HG03095 (cell line): ENCODE measurements around the gene COL20A1.
"Not testable (repeated sequence)": the region's sequence is repeated elsewhere in the genome, so short reads cannot be mapped to it uniquely, and the experiment has no call there.

Experiments
- ATAC-seq: cut with Tn5 transposase; IDR thresholded peaks from one replicate; pipeline ENCODE4 v1.9.1; 2021; ENCODE audit warnings: moderate library complexity; ENCODE audit not compliant: unreplicated experiment

Gene COL20A1

DNA sequence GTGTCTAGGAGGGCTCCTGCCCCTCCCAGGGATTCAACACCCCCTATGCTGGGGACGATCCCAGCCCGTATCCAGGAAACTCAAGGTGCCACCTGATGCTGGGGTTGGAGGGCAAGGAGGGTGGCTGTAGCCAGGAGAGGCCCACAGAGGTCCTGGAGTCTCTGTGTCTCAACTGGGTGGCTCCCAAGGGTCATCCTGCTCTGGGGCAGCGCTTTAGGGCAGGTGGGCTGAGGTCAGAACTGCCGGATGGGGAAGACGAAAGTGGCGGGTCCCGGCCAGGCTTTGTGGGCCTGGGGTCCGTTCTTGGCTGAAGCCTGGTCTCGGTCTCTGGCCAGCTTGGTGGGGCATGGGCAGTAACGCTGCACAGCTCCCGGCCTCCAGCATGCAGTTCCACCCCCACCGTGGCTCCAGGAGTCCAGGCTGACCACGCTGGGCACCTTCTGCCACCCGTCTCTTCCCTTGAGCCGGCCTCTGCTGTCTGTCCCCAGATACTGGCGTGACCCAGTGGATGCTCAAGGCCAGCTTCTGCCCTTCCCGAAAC lies 2.8 kb upstream of the COL20A1 start:
- no peak for ATAC-seq

DNA sequence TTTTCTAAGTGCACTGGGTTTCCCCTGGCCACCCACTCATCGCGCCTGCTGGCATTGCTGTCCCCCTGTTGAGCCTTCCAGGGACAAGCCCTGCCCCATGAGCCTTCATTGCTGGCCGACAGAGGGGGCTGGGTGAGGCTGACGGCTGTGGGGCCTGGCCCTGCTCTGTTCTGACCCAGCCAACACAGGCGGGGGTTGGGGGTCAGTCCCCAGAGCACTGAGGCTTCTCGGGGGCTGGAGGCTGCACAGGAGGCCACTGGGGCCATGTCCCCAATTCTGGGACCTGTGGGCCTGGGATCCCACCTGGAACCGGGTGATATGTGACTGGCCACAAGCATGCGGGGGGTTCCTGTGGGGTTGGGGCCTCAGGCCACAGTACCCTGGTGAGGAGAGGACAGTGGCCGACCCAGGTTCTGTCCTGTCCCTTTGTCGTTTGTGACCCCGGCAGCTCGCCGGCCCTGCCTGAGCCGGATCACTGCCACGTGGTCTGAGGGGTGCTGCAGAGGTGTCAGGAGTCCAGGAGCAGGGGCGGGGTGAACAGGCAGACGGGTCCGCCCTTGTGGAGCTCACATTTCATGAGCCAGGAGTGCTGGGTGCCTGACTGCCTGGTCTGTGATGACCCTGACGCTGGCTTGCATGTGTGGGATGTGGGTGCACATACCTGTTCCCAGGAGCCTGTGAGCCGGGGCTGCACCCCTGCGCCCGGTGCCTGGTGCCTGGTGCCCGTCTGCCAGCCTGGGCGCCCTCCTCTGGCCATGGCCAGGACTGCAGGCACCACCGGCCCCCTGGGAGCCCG lies 2.1 kb upstream of the COL20A1 start:
- ATAC-seq: no peak

DNA sequence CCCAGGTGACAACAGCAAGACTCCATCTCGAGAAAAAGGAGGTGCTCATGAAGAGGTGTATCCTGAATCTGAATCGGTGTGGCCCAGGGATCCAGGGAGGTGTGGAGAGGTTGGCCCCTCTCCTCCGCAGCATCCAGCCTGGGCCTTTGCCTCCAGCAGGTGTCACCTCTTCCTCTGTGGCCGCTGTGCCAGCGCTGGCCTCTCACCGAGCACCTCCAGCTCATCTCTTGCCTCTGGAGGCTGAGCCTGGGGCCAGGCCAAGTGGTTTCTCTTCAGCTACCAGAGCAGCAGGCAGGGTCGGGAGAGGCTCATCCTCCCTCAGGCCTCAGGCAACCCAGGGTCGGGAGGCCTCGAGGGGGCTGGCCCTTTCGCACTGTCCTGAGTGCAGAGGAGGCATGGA lies 1.2 kb upstream of the COL20A1 start:
- no peak for ATAC-seq

DNA sequence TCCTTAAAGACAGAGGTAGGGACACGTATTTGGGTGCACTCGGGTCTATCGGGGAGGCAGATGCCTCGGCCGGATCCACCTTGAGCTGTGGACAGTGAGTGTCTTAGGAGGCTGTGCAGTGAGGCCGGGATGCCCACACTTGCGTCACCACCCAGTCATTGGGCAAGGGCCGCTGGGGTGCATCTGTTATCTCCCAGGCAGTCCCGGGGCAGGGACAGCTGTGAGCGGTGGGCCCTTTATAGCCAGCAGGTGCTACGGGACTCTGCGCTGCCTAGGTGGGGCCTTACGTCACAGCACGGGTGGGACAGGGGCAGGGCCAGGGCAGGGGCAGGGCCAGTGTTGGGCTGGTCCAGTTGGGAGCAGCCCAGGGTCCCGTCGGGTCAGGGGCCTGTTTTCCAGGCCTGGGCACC lies 689 bp upstream of the COL20A1 start:
- ATAC-seq: no peak

GRCh38 chr20:63293456-63293855 lies 470 bp downstream of the COL20A1 start:
- no peak for ATAC-seq

DNA sequence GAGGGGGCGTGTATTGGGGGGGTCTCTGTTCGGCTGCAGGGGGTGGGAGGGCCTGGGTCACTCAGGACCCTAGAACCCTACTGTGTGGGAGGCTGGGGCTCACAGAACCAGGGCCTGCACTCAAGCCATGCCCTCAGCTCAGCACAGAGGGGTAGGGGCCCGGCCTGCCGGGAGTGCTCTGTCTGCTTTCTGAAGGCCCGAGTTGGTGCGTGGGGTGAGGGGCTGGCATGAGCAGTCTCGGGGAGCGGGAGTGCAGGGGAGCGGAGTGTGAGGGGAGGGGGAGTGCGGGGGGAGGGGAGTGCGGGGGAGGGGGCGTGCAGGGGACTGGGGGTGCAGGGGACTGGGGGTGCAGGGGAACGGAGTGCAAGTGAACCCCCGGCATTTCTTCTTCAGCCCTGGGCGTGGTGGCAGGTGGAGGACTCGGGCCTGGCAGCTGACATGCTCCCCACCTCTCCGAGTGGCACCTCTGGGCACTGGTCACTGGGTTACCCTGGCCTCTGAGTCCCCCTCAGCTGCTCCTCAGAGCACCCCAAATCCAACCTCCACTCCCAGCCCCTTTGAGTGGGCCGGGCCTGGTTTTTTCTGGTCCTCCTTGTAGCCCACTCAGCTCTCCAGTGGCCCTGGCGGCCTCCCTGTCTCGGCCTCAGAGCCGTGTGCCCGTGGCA lies 1.0 kb downstream of the COL20A1 start:
- ATAC-seq: no peak

DNA sequence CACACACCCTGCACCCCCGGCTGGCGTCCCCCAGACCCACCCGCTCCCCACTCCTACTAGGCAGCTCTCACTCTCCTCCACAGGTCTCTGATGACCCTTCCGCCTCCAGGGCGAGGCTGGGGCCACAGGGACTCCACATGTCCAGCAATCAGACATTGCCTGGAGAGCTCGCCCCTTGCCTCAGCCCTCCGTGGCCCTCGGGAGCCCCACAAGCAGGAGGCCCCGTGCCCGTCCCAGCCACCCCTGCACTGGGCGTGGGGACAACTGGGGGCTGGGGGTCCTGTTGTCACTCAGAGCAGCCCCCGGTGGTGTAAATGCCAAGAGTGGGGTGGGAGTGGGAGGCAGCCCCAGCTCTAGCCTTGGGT lies 1.5 kb downstream of the COL20A1 start:
- ATAC-seq: no peak

DNA sequence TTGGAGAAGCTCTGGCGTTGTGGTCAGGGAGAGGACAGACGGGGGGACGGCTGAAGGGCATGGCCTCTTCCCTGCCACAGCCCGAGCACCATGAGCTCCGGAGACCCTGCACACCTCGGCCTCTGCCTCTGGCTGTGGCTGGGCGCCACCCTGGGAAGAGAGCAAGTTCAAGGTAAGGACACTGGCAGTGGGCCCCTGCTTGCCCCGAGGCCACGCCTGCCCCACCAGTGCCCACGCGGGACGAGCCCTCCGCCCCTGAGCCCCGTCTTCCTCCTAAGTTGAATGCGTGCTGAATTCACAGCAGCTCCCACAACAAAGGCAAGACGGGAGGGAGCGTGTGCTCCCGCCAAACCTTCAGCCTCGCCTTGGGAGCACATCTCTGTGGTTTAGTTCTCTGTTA lies 2.0 kb downstream of the COL20A1 start:
- ATAC-seq: no peak

- ATAC-seq: no peak
Observed at GRCh38 chr20:63295422-63295821, 2.4 kb downstream of the COL20A1 start.

DNA sequence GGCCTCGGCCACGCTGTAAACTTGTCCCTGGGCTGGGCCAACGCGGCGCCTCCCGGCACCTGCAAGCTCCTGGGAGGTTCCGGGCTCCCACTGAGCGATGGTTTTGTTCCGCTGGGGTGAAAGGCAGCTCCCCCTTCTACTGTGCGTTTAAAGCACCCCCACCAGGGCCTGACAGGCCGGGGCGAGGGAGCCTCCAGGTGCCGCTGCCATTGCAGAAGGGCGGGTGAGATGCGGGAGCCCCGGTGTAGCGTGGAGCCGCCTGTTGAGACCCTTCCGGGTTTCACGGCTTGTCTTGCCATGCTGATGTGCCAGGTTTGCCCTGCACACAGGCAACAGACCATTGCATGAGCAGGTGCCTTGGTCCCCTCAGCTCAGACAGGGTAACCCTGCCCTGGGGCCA lies 2.9 kb downstream of the COL20A1 start:
- ATAC-seq: no peak

DNA sequence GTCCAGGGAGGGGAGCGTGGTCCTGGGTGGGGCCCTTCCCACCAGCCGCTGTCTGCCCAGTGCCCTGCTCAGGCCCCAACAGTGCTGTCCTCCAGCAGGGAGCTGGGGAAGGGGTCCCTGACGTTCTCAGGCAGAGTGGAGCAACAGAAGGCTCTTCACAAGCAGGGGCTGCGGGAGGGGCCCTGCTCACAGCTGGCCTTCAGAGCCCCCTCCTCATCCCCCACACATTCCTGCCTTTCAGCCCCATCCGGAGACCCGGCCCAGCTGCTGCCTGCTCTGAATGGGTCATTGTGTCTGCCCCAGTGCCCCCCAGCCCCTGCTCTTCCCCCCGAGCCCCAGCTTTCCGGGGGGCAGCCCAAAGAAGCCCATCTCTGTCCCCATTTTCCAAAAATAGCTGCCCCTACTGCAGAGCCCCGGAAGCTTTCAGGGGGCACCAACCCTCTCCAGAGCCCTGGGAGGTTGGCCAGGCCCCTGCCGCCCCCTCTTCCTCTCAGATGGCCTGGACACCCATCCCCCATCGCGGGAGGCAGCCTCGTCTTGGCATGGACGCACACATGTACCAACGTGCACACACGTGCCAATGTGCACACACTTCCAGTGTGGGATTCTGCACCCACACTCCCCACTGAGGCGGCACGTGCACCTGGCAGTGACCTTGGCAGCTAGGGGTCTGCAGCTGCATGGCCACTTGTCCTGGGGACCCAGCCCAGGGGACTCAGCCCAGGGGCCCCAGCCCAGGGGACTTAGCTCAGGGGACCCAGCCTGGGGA lies 3.7 kb downstream of the COL20A1 start:
- no peak for ATAC-seq

- no peak for ATAC-seq
Observed at GRCh38 chr20:63297371-63297781, 4.4 kb downstream of the COL20A1 start.

GRCh38 chr20:63297796-63298572 lies 5.0 kb downstream of the COL20A1 start:
- no peak for ATAC-seq

GRCh38 chr20:63298731-63299312 lies 5.8 kb downstream of the COL20A1 start:
- no peak for ATAC-seq

- ATAC-seq: no peak
Observed at GRCh38 chr20:63301671-63302070, 8.7 kb downstream of the COL20A1 start.

GRCh38 chr20:63303095-63303666 lies 10.2 kb downstream of the COL20A1 start:
- ATAC-seq: no peak

DNA sequence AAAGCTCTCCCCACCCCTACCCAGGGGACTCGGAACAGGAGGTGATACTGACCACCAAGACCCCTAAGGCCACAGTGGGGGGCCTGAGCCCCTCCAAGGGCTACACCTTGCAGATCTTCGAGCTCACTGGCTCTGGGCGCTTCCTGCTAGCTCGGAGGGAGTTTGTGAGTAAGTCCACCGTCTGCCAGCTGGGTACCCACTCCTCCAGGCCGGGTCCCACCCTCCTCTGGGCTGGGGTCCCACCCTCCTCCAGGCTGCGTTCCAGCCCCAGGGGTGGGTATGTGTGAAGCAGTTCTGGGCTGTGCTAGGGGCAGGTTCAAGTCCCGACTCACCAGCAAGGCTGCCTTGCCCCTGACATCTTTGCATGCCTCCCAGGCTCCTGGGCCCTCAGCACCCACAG lies 12.4 kb downstream of the COL20A1 start:
- no peak for ATAC-seq

- not testable (repeated sequence) for ATAC-seq
Observed at GRCh38 chr20:63305933-63306672, 13.1 kb downstream of the COL20A1 start.
